SK-N-SH (cell line): ENCODE results near the gene PHF12. TPM values are rescaled to one million over a fixed set of nuclear protein-coding genes. Genes with fewer than 3 reads are reported as not detected.

Experiments used
- CTCF ChIA-PET: fragments of 300-600, 350-600 bp; formaldehyde crosslinking; extraction: SDS; loops from one replicate; lab custom pipeline; 2021; lab: Yijun Ruan, JAX
- POLR2A ChIA-PET: fragments of 350-600 bp; sonication (Branson Sonifier 250); formaldehyde crosslinking; extraction: SDS; loops from one replicate; lab custom pipeline; 2020; ENCODE audit warnings: antibody characterized with exemption, inconsistent platforms; lab: Yijun Ruan, JAX
- DNase-seq: peaks from one replicate; pipeline ENCODE4 v3.0.0; 2012
- H2AFZ ChIP-seq: fragments of 200-600 bp; sonication (generic); 2 replicates; pipeline ENCODE4 v1.8.1; 2016; ENCODE audit warnings: antibody characterized with exemption, mild to moderate bottlenecking, low read depth
- H3F3A ChIP-seq: fragments of 200-600 bp; sonication (generic); replicated peaks from 2 replicates; pipeline ENCODE3; 2016; ENCODE audit warnings: antibody characterized with exemption, mild to moderate bottlenecking; ENCODE audit not compliant: insufficient read depth
- H3K27ac ChIP-seq, 2 experiments: fragments of 200-500 bp in 1 of 2; fragments of 200-600 bp in 1 of 2; sonication (Bioruptor generic) in 1 of 2; sonication (generic), shearing (Covaris generic) in 1 of 2; 2 replicates each; pipeline versions ENCODE4 v1.5.1 to v1.6.1; 2014 to 2016; ENCODE audit warnings: low read depth in 2 of 2, inconsistent platforms in 1 of 2, low read length in 1 of 2, mild to moderate bottlenecking in 1 of 2, mixed read lengths in 1 of 2
- H3K27me3 ChIP-seq: fragments of 200-600 bp; sonication (generic), shearing (Covaris generic); 2 replicates; pipeline ENCODE4 v1.6.1; 2016; ENCODE audit warnings: mixed run types; ENCODE audit not compliant: insufficient read depth
- H3K36me3 ChIP-seq, 2 experiments: fragments of 200-500 bp in 1 of 2; fragments of 200-600 bp in 1 of 2; sonication (Bioruptor generic) in 1 of 2; sonication (generic) in 1 of 2; replicated peaks in 1 of 2; 2 replicates each; pipeline versions ENCODE3 to v1.5.1; 2014 to 2016; ENCODE audit warnings: low read length in 1 of 2, mild to moderate bottlenecking in 1 of 2; ENCODE audit not compliant: insufficient read depth in 2 of 2, control insufficient read depth in 1 of 2
- H3K4me1 ChIP-seq, 2 experiments: fragments of 200-500 bp in 1 of 2; fragments of 200-600 bp in 1 of 2; sonication (Bioruptor generic) in 1 of 2; sonication (generic), shearing (Covaris generic) in 1 of 2; 2 replicates each; pipeline versions ENCODE4 v1.5.1 to v1.6.1; 2014 to 2016; ENCODE audit warnings: low read depth in 1 of 2, low read length in 1 of 2, mixed run types in 1 of 2; ENCODE audit not compliant: insufficient read depth in 2 of 2, control insufficient read depth in 1 of 2
- H3K4me2 ChIP-seq: fragments of 200-600 bp; sonication (generic), shearing (Covaris generic); 2 replicates; pipeline ENCODE4 v1.6.1; 2017; ENCODE audit warnings: mixed run types
- H3K4me3 ChIP-seq, 2 experiments: fragments of 200-500 bp in 1 of 2; fragments of 200-600 bp in 1 of 2; sonication (Bioruptor generic) in 1 of 2; sonication (generic), shearing (Covaris generic) in 1 of 2; 2 replicates each; pipeline versions ENCODE4 v1.5.1 to v1.8.1; 2014 to 2016; ENCODE audit warnings: low read depth in 2 of 2, inconsistent platforms in 1 of 2, low read length in 1 of 2, mild to moderate bottlenecking in 1 of 2, mixed read lengths in 1 of 2, moderate library complexity in 1 of 2
- H3K79me2 ChIP-seq: fragments of 200-600 bp; sonication (generic); 2 replicates; pipeline ENCODE4 v1.8.1; 2017; ENCODE audit warnings: mild to moderate bottlenecking; ENCODE audit not compliant: insufficient read depth
- H3K9ac ChIP-seq: fragments of 200-600 bp; sonication (generic); 2 replicates; pipeline ENCODE4 v1.6.1; 2017; ENCODE audit warnings: mixed run types
- H3K9me2 ChIP-seq: fragments of 200-600 bp; sonication (generic); 2 replicates; pipeline ENCODE4 v1.6.1; 2017; ENCODE audit warnings: mixed run types
- H3K9me3 ChIP-seq: fragments of 200-600 bp; sonication (generic); 2 replicates; pipeline ENCODE4 v1.6.1; 2017; ENCODE audit warnings: mixed run types, mild to moderate bottlenecking, moderate library complexity
- H4K20me1 ChIP-seq: fragments of 200-600 bp; sonication (generic); 2 replicates; pipeline ENCODE4 v1.6.1; 2017; ENCODE audit warnings: mild to moderate bottlenecking, mixed run types; ENCODE audit not compliant: insufficient read depth
- CHD2 ChIP-seq: fragments of 150-350 bp; IDR thresholded peaks from 2 replicates; pipeline ENCODE4 v1.6.1; 2018; ENCODE audit warnings: low read length; ENCODE audit not compliant: partially characterized antibody
- ELF1 ChIP-seq: IDR thresholded peaks from 2 replicates; pipeline ENCODE4 v1.4.0; 2012
- EP300 ChIP-seq, 2 experiments: IDR thresholded peaks; 2 replicates each; pipeline versions ENCODE4 v1.4.0 to v1.6.1; 2012; ENCODE audit warnings: borderline replicate concordance in 1 of 2, low read depth in 1 of 2, low read length in 1 of 2
- EZH2phosphoT487 ChIP-seq: fragments of 200-600 bp; sonication (generic); IDR thresholded peaks from 2 replicates; pipeline ENCODE4 v1.6.1; 2017; ENCODE audit warnings: low read depth, mixed run types, mild to moderate bottlenecking, antibody characterized with exemption, moderate library complexity, borderline replicate concordance
- FOSL2 ChIP-seq: IDR thresholded peaks from 2 replicates; pipeline ENCODE4 v1.4.0; 2012; ENCODE audit warnings: low read depth, mild to moderate bottlenecking, moderate library complexity, borderline replicate concordance
- FOXJ3 ChIP-seq: sonication (generic); formaldehyde crosslinking; IDR thresholded peaks from 2 replicates; pipeline ENCODE4 v1.5.1; 2020; ENCODE audit warnings: mild to moderate bottlenecking, missing genetic modification reagents
- GATA2 ChIP-seq: sonication (generic); formaldehyde crosslinking; IDR thresholded peaks from 2 replicates; pipeline ENCODE4 v1.5.0; 2020; ENCODE audit warnings: mild to moderate bottlenecking, missing genetic modification reagents
- MEF2A ChIP-seq: IDR thresholded peaks from 2 replicates; pipeline ENCODE4 v1.4.0; 2012; ENCODE audit warnings: low read depth, borderline replicate concordance
- MXI1 ChIP-seq: IDR thresholded peaks from 2 replicates; pipeline ENCODE4 v1.6.1; 2012; ENCODE audit warnings: mild to moderate bottlenecking, low read depth, low read length, improper control_type of control experiment
- NRF1 ChIP-seq: IDR thresholded peaks from 2 replicates; pipeline ENCODE4 v1.6.1; 2012; ENCODE audit warnings: low read depth, mild to moderate bottlenecking, low read length
- POLR2AphosphoS5 ChIP-seq: IDR thresholded peaks from 2 replicates; pipeline ENCODE4 v1.6.1; 2012; ENCODE audit warnings: low read depth, low read length
- RAD21 ChIP-seq: IDR thresholded peaks from 2 replicates; pipeline ENCODE4 v1.6.1; 2012; ENCODE audit warnings: mild to moderate bottlenecking, low read length
- RCOR1 ChIP-seq: fragments of 150-350 bp; IDR thresholded peaks from 2 replicates; pipeline ENCODE4 v1.6.1; 2017; ENCODE audit warnings: antibody characterized with exemption, low read length
- RFX5 ChIP-seq: IDR thresholded peaks from 2 replicates; pipeline ENCODE4 v1.6.1; 2012; ENCODE audit warnings: mild to moderate bottlenecking, improper control_type of control experiment, low read length
- RXRA ChIP-seq: IDR thresholded peaks from 2 replicates; pipeline ENCODE4 v1.4.0; 2012; ENCODE audit warnings: low read depth, mild to moderate bottlenecking, borderline replicate concordance
- SMC3 ChIP-seq: IDR thresholded peaks from 2 replicates; pipeline ENCODE4 v1.6.1; 2012; ENCODE audit warnings: low read depth, low read length, improper control_type of control experiment
- TAF1 ChIP-seq: IDR thresholded peaks from 2 replicates; pipeline ENCODE4 v1.6.1; 2012; ENCODE audit warnings: low read depth, mild to moderate bottlenecking, low read length, moderate library complexity, borderline replicate concordance
- TCF12 ChIP-seq: IDR thresholded peaks from 2 replicates; pipeline ENCODE4 v1.4.0; 2012
- WGBS: methylation state at CpG from one replicate; pipeline ENCODE4 v1.1.6; 2017; ENCODE audit warnings: low lambda C conversion rate; 5-methylcytosine and 5-hydroxymethylcytosine counted together
- polyA plus RNA-seq, 3 experiments: library from polyadenylated mRNA; depleted of rRNA; stranded (reverse); fragments of >200 nt; gene quantifications; 2 replicates each; pipeline ENCODE4 v1.2.3, GENCODE V29; 2012
- TF ChIP-seq, protein P1 (sequence below): fragments of 150-350 bp; IDR thresholded peaks from 2 replicates; pipeline ENCODE4 v1.6.1; 2016; ENCODE audit warnings: mild to moderate bottlenecking, low read depth, low read length
- TF ChIP-seq, protein P2 (sequence below): fragments of 150-350 bp; IDR thresholded peaks from 2 replicates; pipeline ENCODE4 v1.6.1; 2017; ENCODE audit warnings: antibody characterized with exemption, low read length, low read depth, borderline replicate concordance
- TF ChIP-seq, protein P3 (sequence below): IDR thresholded peaks from 2 replicates; pipeline ENCODE4 v1.4.0; 2012; ENCODE audit warnings: low read depth
- TF ChIP-seq, protein P4 (sequence below): fragments of 200-600 bp; sonication (generic); IDR thresholded peaks from 2 replicates; pipeline ENCODE4 v1.6.1; 2017; ENCODE audit warnings: antibody characterized with exemption, mild to moderate bottlenecking, moderate library complexity
- TF ChIP-seq, protein P5 (sequence below): IDR thresholded peaks from 2 replicates; pipeline ENCODE4 v1.6.1; 2012; ENCODE audit warnings: mild to moderate bottlenecking, low read depth, low read length, moderate library complexity

Gene PHF12
- polyA plus RNA-seq, 1 of the 3 experiments (the other 2 are of a cell fraction): 24.0 TPM

DNA sequence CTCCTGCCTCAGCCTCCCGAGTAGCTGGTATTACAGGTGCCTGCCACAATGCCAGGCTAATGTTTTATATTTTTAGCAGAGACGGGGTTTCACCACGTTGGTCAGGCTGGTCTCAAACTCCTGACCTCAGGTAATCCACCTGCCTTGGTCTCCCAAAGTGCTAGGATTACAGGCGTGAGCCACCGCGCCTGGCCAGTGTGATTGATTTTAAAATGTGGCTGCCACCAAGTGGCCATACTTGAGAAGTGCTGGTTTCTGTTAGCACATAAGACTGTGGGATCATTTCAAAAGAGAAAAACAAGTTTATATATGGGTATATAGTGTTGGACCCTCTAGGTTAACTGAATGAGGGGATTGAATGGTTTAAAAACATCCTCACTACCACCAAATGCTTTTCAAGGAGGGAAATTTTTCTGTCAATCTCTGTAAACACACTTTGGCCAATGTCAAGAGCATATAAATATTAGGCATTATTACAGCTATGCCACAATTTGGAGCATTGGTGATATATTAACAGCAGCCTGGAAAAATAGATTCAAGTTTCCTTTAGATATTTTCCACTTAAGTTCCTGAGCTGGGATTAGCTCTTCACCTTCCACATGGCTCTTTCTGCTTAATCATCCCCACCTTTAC, 34.9 kb downstream of the PHF12 start:
- H3K27me3 ChIP-seq: no peaks in the 10 kb centered on the region
- peaks cover 80 to 82% of the 10 kb centered on the region in 2 experiments for H3K36me3 ChIP-seq
- H3K27ac ChIP-seq: no peak overlapping the region
- H3F3A ChIP-seq: peaks cover 17% of the 10 kb centered on the region
- peaks cover 18% of the 10 kb centered on the region; the same call in 1 of the 2 replicates for H3K79me2 ChIP-seq
- TF ChIP-seq NRF1: no peak
- TF ChIP-seq, protein P1, sequence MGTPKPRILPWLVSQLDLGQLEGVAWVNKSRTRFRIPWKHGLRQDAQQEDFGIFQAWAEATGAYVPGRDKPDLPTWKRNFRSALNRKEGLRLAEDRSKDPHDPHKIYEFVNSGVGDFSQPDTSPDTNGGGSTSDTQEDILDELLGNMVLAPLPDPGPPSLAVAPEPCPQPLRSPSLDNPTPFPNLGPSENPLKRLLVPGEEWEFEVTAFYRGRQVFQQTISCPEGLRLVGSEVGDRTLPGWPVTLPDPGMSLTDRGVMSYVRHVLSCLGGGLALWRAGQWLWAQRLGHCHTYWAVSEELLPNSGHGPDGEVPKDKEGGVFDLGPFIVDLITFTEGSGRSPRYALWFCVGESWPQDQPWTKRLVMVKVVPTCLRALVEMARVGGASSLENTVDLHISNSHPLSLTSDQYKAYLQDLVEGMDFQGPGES: no peak
- TF ChIP-seq, protein P2, sequence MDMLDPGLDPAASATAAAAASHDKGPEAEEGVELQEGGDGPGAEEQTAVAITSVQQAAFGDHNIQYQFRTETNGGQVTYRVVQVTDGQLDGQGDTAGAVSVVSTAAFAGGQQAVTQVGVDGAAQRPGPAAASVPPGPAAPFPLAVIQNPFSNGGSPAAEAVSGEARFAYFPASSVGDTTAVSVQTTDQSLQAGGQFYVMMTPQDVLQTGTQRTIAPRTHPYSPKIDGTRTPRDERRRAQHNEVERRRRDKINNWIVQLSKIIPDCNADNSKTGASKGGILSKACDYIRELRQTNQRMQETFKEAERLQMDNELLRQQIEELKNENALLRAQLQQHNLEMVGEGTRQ: no peak
- no peak for TF ChIP-seq GATA2
- no peak for TF ChIP-seq MXI1
- no peak for TF ChIP-seq POLR2AphosphoS5
- TF ChIP-seq EP300 (IDR thresholded peaks at IDR 0.05; ENCODE audit: borderline replicate concordance in 1 of 2, low read depth in 1 of 2, low read length in 1 of 2): no peak
- TF ChIP-seq RFX5: no peak
- TF ChIP-seq CHD2: no peak
- no peak for TF ChIP-seq ELF1
- TF ChIP-seq FOXJ3 (CRISPR knock-in tag): no peak
- TF ChIP-seq, protein P3, sequence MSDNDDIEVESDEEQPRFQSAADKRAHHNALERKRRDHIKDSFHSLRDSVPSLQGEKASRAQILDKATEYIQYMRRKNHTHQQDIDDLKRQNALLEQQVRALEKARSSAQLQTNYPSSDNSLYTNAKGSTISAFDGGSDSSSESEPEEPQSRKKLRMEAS: no peak
- TF ChIP-seq, protein P4, sequence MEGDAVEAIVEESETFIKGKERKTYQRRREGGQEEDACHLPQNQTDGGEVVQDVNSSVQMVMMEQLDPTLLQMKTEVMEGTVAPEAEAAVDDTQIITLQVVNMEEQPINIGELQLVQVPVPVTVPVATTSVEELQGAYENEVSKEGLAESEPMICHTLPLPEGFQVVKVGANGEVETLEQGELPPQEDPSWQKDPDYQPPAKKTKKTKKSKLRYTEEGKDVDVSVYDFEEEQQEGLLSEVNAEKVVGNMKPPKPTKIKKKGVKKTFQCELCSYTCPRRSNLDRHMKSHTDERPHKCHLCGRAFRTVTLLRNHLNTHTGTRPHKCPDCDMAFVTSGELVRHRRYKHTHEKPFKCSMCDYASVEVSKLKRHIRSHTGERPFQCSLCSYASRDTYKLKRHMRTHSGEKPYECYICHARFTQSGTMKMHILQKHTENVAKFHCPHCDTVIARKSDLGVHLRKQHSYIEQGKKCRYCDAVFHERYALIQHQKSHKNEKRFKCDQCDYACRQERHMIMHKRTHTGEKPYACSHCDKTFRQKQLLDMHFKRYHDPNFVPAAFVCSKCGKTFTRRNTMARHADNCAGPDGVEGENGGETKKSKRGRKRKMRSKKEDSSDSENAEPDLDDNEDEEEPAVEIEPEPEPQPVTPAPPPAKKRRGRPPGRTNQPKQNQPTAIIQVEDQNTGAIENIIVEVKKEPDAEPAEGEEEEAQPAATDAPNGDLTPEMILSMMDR: peak; percentile 71
- no peak for TF ChIP-seq FOSL2
- TF ChIP-seq, protein P5, sequence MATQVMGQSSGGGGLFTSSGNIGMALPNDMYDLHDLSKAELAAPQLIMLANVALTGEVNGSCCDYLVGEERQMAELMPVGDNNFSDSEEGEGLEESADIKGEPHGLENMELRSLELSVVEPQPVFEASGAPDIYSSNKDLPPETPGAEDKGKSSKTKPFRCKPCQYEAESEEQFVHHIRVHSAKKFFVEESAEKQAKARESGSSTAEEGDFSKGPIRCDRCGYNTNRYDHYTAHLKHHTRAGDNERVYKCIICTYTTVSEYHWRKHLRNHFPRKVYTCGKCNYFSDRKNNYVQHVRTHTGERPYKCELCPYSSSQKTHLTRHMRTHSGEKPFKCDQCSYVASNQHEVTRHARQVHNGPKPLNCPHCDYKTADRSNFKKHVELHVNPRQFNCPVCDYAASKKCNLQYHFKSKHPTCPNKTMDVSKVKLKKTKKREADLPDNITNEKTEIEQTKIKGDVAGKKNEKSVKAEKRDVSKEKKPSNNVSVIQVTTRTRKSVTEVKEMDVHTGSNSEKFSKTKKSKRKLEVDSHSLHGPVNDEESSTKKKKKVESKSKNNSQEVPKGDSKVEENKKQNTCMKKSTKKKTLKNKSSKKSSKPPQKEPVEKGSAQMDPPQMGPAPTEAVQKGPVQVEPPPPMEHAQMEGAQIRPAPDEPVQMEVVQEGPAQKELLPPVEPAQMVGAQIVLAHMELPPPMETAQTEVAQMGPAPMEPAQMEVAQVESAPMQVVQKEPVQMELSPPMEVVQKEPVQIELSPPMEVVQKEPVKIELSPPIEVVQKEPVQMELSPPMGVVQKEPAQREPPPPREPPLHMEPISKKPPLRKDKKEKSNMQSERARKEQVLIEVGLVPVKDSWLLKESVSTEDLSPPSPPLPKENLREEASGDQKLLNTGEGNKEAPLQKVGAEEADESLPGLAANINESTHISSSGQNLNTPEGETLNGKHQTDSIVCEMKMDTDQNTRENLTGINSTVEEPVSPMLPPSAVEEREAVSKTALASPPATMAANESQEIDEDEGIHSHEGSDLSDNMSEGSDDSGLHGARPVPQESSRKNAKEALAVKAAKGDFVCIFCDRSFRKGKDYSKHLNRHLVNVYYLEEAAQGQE: no peak
- TF ChIP-seq RAD21: peak; percentile 62
- TF ChIP-seq SMC3: peak; percentile 32; the same call in 1 of the 2 replicates
- no peak for TF ChIP-seq TCF12
- TF ChIP-seq RCOR1: no peak
- no peak for TF ChIP-seq RXRA
- no peak for TF ChIP-seq MEF2A
- TF ChIP-seq TAF1: no peak
- no peak for TF ChIP-seq EZH2phosphoT487
- H4K20me1 ChIP-seq: 0 out of 2 replicates have a peak, but pooled peaks cover under 1% of the 10 kb centered on the region
- no peaks in the 10 kb centered on the region for H3K9me2 ChIP-seq
- no peaks in the 10 kb centered on the region for H3K9me3 ChIP-seq
- no peak overlapping the region for H2AFZ ChIP-seq
- no peak overlapping the region for H3K9ac ChIP-seq
- H3K4me2 ChIP-seq: no peak overlapping the region
- no peaks in the 10 kb centered on the region for H3K4me1 ChIP-seq
- WGBS: 75% methylated on average over 6 of the region's 6 CpGs
- peak overlapping the region in 1 of 2 experiments; percentile 33; a peak in 1 of 4 replicates for H3K4me3 ChIP-seq
- CTCF ChIA-PET: interaction anchor here (0.6 to 5.2 kb wide), 24 partner anchors 9 to 592 kb away, joined by 3 to 44 read pairs (median 5); partner anchors contain the start of genes FLOT2, NEK8 and TLCD1
- POLR2A ChIA-PET: no interaction called here
- peak; percentile 49 for DNase-seq
